Activated CD4-positive, CD25-positive, alpha-beta regulatory T cell treated with anti-CD3 and anti-CD28 coated beads, Interleukin-2, amount 50 U/mL, for 16 hours (primary cell): ENCODE measurements around the gene KCNA10.

Source experiments
- DNase-seq: peaks from one replicate; pipeline ENCODE4 v3.0.0-alpha.2; 2020; ENCODE audit warnings: low read depth, low spot score

Gene KCNA10

GRCh38 chr1:110519125-110519810 is at the start of gene KCNA10:
KCNA10 (minus strand) TSS chr1:110519175; CDS start chr1:110518787, 388 bp downstream.
- no peak for DNase-seq

- no peak for DNase-seq
Observed at GRCh38 chr1:110566836-110567235, 47.9 kb upstream of the KCNA10 start.

- no peak for DNase-seq
Observed at GRCh38 chr1:110565565-110565964, 46.6 kb upstream of the KCNA10 start.

GRCh38 chr1:110563089-110563488 is 44.1 kb upstream of the KCNA10 start:
- DNase-seq: no peak

- no peak for DNase-seq
Observed at GRCh38 chr1:110561596-110561995, 42.6 kb upstream of the KCNA10 start.

GRCh38 chr1:110559157-110559556 is 40.2 kb upstream of the KCNA10 start:
- no peak for DNase-seq

- no peak for DNase-seq
Observed at GRCh38 chr1:110557481-110557880, 38.5 kb upstream of the KCNA10 start.

- DNase-seq: no peak
Observed at GRCh38 chr1:110556471-110556807, 37.5 kb upstream of the KCNA10 start.

- DNase-seq: no peak
Observed at GRCh38 chr1:110555807-110556470, 37.0 kb upstream of the KCNA10 start.

- peak; percentile 6 for DNase-seq
Observed at GRCh38 chr1:110554871-110555801, 36.2 kb upstream of the KCNA10 start.

- DNase-seq: no peak
Observed at GRCh38 chr1:110551278-110551809, 32.4 kb upstream of the KCNA10 start.

GRCh38 chr1:110549831-110550230 is 30.9 kb upstream of the KCNA10 start:
- no peak for DNase-seq

- DNase-seq: no peak
Observed at GRCh38 chr1:110548381-110548780, 29.4 kb upstream of the KCNA10 start.

GRCh38 chr1:110547017-110547416 is 28.0 kb upstream of the KCNA10 start:
- no peak for DNase-seq

- no peak for DNase-seq
Observed at GRCh38 chr1:110545492-110545891, 26.5 kb upstream of the KCNA10 start.

GRCh38 chr1:110544753-110545152 is 25.8 kb upstream of the KCNA10 start:
- no peak for DNase-seq

- DNase-seq: no peak
Observed at GRCh38 chr1:110542725-110543124, 23.8 kb upstream of the KCNA10 start.

- DNase-seq: no peak
Observed at GRCh38 chr1:110541906-110542395, 23.0 kb upstream of the KCNA10 start.

- no peak for DNase-seq
Observed at GRCh38 chr1:110540891-110541685, 22.1 kb upstream of the KCNA10 start.

GRCh38 chr1:110538921-110539320 is 19.9 kb upstream of the KCNA10 start:
- DNase-seq: no peak

- no peak for DNase-seq
Observed at GRCh38 chr1:110538075-110538474, 19.1 kb upstream of the KCNA10 start.
